Spleen (tissue), 11 donors: Measurements from ENCODE around the gene FLNB. TPM values are rescaled to one million over a fixed set of nuclear protein-coding genes. Genes with fewer than 3 reads are reported as not detected.

Source experiments
- DNase-seq: peaks from one replicate; pipeline ENCODE4 v3.0.0-alpha.2; 2020
- H3K27ac ChIP-seq, 8 donors: fragments of 200-600 bp; sonication (generic) in 7 of 8; 1 replicate in 4 of 8; 2 replicates in 4 of 8; pipeline versions ENCODE4 v1.5.0 to v1.8.0; 2016 to 2021; ENCODE audit warnings: inconsistent platforms in 4 of 8, mild to moderate bottlenecking in 4 of 8, moderate library complexity in 1 of 8
- H3K27me3 ChIP-seq, 7 donors: fragments of 200-600 bp; sonication (generic) in 6 of 7; replicated peaks in 1 of 7; 1 replicate in 4 of 7; 2 replicates in 3 of 7; pipeline versions ENCODE4 v1.5.0 to v1.8.0; 2016 to 2021; ENCODE audit warnings: inconsistent platforms in 3 of 7, mild to moderate bottlenecking in 1 of 7
- H3K36me3 ChIP-seq, 6 donors: fragments of 200-600 bp; sonication (generic) in 5 of 6; 1 replicate in 4 of 6; 2 replicates in 2 of 6; pipeline versions ENCODE4 v1.5.0 to v1.8.0; 2016 to 2021; ENCODE audit warnings: inconsistent platforms in 2 of 6
- H3K4me1 ChIP-seq, 6 donors: fragments of 200-600 bp; sonication (generic) in 5 of 6; 1 replicate in 3 of 6; 2 replicates in 3 of 6; pipeline versions ENCODE4 v1.5.0 to v1.8.0; 2016 to 2021; ENCODE audit warnings: inconsistent platforms in 3 of 6
- H3K4me3 ChIP-seq, 8 donors: fragments of 200-600 bp; sonication (generic) in 7 of 8; 1 replicate in 4 of 8; 2 replicates in 4 of 8; pipeline versions ENCODE4 v1.5.0 to v1.8.0; 2016 to 2021; ENCODE audit warnings: inconsistent platforms in 4 of 8, mild to moderate bottlenecking in 4 of 8, moderate library complexity in 2 of 8
- H3K9me3 ChIP-seq, 8 donors: fragments of 200-600 bp; sonication (generic) in 7 of 8; 1 replicate in 4 of 8; 2 replicates in 4 of 8; pipeline versions ENCODE4 v1.5.0 to v1.8.0; 2016 to 2021; ENCODE audit warnings: inconsistent platforms in 4 of 8
- CTCF ChIP-seq, 11 experiments: fragments of 200-600 bp in 7 of 11; fragments of 450-650 bp in 4 of 11; sonication (generic) in 4 of 11; IDR thresholded peaks in 8 of 11; conservative IDR thresholded peaks in 3 of 11; 1 replicate in 7 of 11; 2 replicates in 4 of 11; pipeline versions ENCODE4 v1.4.0 to v1.8.0; 2016 to 2021; ENCODE audit warnings: antibody characterized with exemption in 11 of 11, inconsistent platforms in 4 of 11, mild to moderate bottlenecking in 1 of 11
- POLR2A ChIP-seq, 3 donors: fragments of 450-650 bp; IDR thresholded peaks; one replicate each; pipeline ENCODE4 v1.5.1; 2017; ENCODE audit warnings: antibody characterized with exemption in 3 of 3, mild to moderate bottlenecking in 1 of 3
- POLR2AphosphoS5 ChIP-seq, 3 donors: sonication (generic); formaldehyde crosslinking; IDR thresholded peaks; one replicate each; pipeline ENCODE4 v1.5.1; 2017; ENCODE audit warnings: antibody characterized with exemption in 3 of 3
- WGBS, 5 donors: extraction: QIAGEN DNeasy Blood & Tissue Kit in 3 of 5; methylation state at CpG; one replicate each; pipeline versions ENCODE4 v1.1.5 to v1.1.7; 2013 to 2018; 5-methylcytosine and 5-hydroxymethylcytosine counted together
- intact Hi-C: fragments of 100-400 bp; cut with DNase I; formaldehyde crosslinking; loops from one replicate; pipeline ENCODE4 v1.15.0; 2023; ENCODE audit warnings: low total_unique reads
- polyA plus RNA-seq, 3 donors: library from polyadenylated mRNA; stranded (reverse); fragments of 200-250 nt; gene quantifications; one replicate each; pipeline ENCODE4 v1.2.1, GENCODE V29; 2013
- total RNA-seq, 7 donors: library from RNA; depleted of rRNA in 3 of 7; stranded (reverse); fragments of >200 nt in 3 of 7; fragmentation: NEBNext Ultra II Directional in 4 of 7; extraction: Animal tissue kit (Norgen Biotek cat#: 25700) in 4 of 7; gene quantifications; one replicate each; pipeline versions ENCODE4 v1.1.0 to v1.2.1, GENCODE V29; 2016 to 2021
- donor health status: healthy with polysubstance abuse.
- donor health status: DM: no; HTN: no; CAD: no; lungs with moderate emphysema.
- donor health status: DM: no; HTN: no; CAD: no.
- donor health status: Bipolar disorder and iron deficiency.
- donor health status: healthy.
- donor health status: DM: no; HTN: no; CAD: no.
- donor health status: DM: yes; HTN: yes; CAD: no.

The FLNB gene
- total and polyA plus RNA-seq, 10 donors: 38.9 to 163 (median 96.7) TPM

GRCh38 chr3:58173029-58173668 lies 164.9 kb downstream of the FLNB start:
- TF ChIP-seq CTCF (IDR thresholded peaks at IDR 0.05 in 8 of 11, conservative IDR thresholded peaks at IDR 0.05 in 3 of 11): no peak
- no peak for TF ChIP-seq POLR2A (IDR thresholded peaks at IDR 0.05)
- peak in 2 of 3 donors; percentile 41 to 48 for TF ChIP-seq POLR2AphosphoS5 (IDR thresholded peaks at IDR 0.05)
- H3K27ac ChIP-seq: peak overlapping the region in 4 of 8 donors; percentile 20 to 45 (median 37)
- no peaks in the 10 kb centered on the region for H3K9me3 ChIP-seq
- peaks cover 8 to 50% (median 41%) of the 10 kb centered on the region in 6 donors for H3K4me1 ChIP-seq
- intact Hi-C loops: no loop called here
- H3K27me3 ChIP-seq: peaks cover 0 to 12% (median 0%) of the 10 kb centered on the region in 7 donors
- WGBS, 5 donors: 56 to 77% (median 66%) methylated on average over 14 of the region's 14 CpGs
- no peak for DNase-seq
- peaks cover 0 to 41% (median 19%) of the 10 kb centered on the region in 6 donors for H3K36me3 ChIP-seq
- no peak overlapping the region for H3K4me3 ChIP-seq

GRCh38 chr3:58173669-58174398 lies 165.6 kb downstream of the FLNB start:
- H3K36me3 ChIP-seq: peaks cover 0 to 34% (median 16%) of the 10 kb centered on the region in 6 donors
- H3K4me3 ChIP-seq: no peak overlapping the region
- intact Hi-C loops: no loop called here
- H3K27ac ChIP-seq: peak overlapping the region in 5 of 8 donors; percentile 7 to 45 (median 33)
- peak; percentile 83 for DNase-seq
- peaks cover 0 to 15% (median 0%) of the 10 kb centered on the region in 7 donors for H3K27me3 ChIP-seq
- TF ChIP-seq POLR2A (IDR thresholded peaks at IDR 0.05) (no peak), CTCF (IDR thresholded peaks at IDR 0.05 in 8 of 11, conservative IDR thresholded peaks at IDR 0.05 in 3 of 11) (peak in 7 of 11 experiments; percentile 28 to 53 (median 45)), POLR2AphosphoS5 (IDR thresholded peaks at IDR 0.05) (peak in 1 of 3 donors; percentile 22)
- H3K4me1 ChIP-seq: peaks cover 8 to 57% (median 48%) of the 10 kb centered on the region in 6 donors
- no peaks in the 10 kb centered on the region for H3K9me3 ChIP-seq
- 56 to 75% (median 71%) methylated on average over 8 to 12 of the region's 12 CpGs for WGBS, 5 donors

- WGBS, 5 donors: 15 to 28% (median 23%) methylated on average over 3 of the region's 3 CpGs
- intact Hi-C loops: loop anchor here (5.0 kb wide), 1 partner anchor 168 kb away; the partner anchor contains the start of gene FLNB
- no peak overlapping the region for H3K4me3 ChIP-seq
- no peaks in the 10 kb centered on the region for H3K9me3 ChIP-seq
- H3K27me3 ChIP-seq: peaks cover 0 to 15% (median 0%) of the 10 kb centered on the region in 7 donors
- H3K4me1 ChIP-seq: peaks cover 8 to 60% (median 49%) of the 10 kb centered on the region in 6 donors
- H3K36me3 ChIP-seq: peaks cover 0 to 21% (median 5%) of the 10 kb centered on the region in 6 donors
- TF ChIP-seq POLR2AphosphoS5 (IDR thresholded peaks at IDR 0.05): no peak
- TF ChIP-seq POLR2A (IDR thresholded peaks at IDR 0.05): no peak
- no peak for TF ChIP-seq CTCF (IDR thresholded peaks at IDR 0.05 in 8 of 11, conservative IDR thresholded peaks at IDR 0.05 in 3 of 11)
- peak overlapping the region in 6 of 8 donors; percentile 7 to 45 (median 24) for H3K27ac ChIP-seq
- no peak for DNase-seq
These were observed 166.9 kb downstream of the FLNB start for GRCh38 chr3:58175187-58175436.
